ENCODE data around the gene ZNF865. TPM values are rescaled to one million over a fixed set of nuclear protein-coding genes. Genes with fewer than 3 reads are reported as not detected.
A peak's percentile ranks its signal among the peaks of the same experiment; 100 is the strongest.

Gene ZNF865
- total RNA-seq, 1 experiment from 2014 or later: 13.2 TPM

- ChIA-PET POLR2A (no interaction called here), CTCF (no interaction called here)
- Mint-ChIP-seq H3K36me3 (ENCODE audit: insufficient read depth, unreplicated experiment) (peaks cover 65% of the 10 kb centered on the region), H3K27ac (ENCODE audit: unreplicated experiment) (peak overlapping the region; percentile 62), H3K27me3 (ENCODE audit: insufficient read depth, unreplicated experiment) (no peaks in the 10 kb centered on the region), H3K9me3 (ENCODE audit: unreplicated experiment) (no peaks in the 10 kb centered on the region), H3K4me3 (ENCODE audit: unreplicated experiment) (no peak overlapping the region), H3K4me1 (ENCODE audit: low read depth, unreplicated experiment) (peaks cover 28% of the 10 kb centered on the region)
- H3K4me3 ChIP-seq (ENCODE audit: low read depth, low read length): no peak overlapping the region
- no peak for DNase-seq
- no TSS peak for BruUV-seq (replicated peaks)
- peaks cover 6% of the 10 kb centered on the region; the same call in 1 of the 2 replicates for H3K4me1 ChIP-seq
- H3K9me3 ChIP-seq: no peaks in the 10 kb centered on the region
- peaks cover 15% of the 10 kb centered on the region for H3K36me3 ChIP-seq (ENCODE audit: control insufficient read depth, insufficient read depth, low read length)
- no peak for TF ChIP-seq CTCF (IDR thresholded peaks at IDR 0.05; ENCODE audit: insufficient read depth in 1 of 2, low read depth in 1 of 2, low read length in 1 of 2, severe bottlenecking in 1 of 2, unreplicated experiment in 1 of 2)
- H3K27me3 ChIP-seq (replicated peaks; ENCODE audit: control insufficient read depth, insufficient read depth, low read length): no peaks in the 10 kb centered on the region
- intact Hi-C loops (cut with micrococcal nuclease; ENCODE audit: unreplicated experiment): no loop called here
Measured at GRCh38 chr19:55660404-55660803, 55.0 kb downstream of the ZNF865 start.

- no peak overlapping the region for H3K4me3 Mint-ChIP-seq (ENCODE audit: unreplicated experiment)
- Histone ChIP-seq H3K36me3 (ENCODE audit: control insufficient read depth, insufficient read depth, low read length) (peaks cover 17% of the 10 kb centered on the region), H3K9me3 (no peaks in the 10 kb centered on the region), H3K4me1 (peaks cover 9% of the 10 kb centered on the region; the same call in 1 of the 2 replicates), H3K27me3 (replicated peaks; ENCODE audit: control insufficient read depth, insufficient read depth, low read length) (no peaks in the 10 kb centered on the region), H3K4me3 (ENCODE audit: low read depth, low read length) (no peak overlapping the region)
- no peaks in the 10 kb centered on the region for H3K27me3 Mint-ChIP-seq (ENCODE audit: insufficient read depth, unreplicated experiment)
- CTCF ChIA-PET: no interaction called here
- intact Hi-C loops (cut with micrococcal nuclease; ENCODE audit: unreplicated experiment): no loop called here
- BruUV-seq (replicated peaks): no TSS peak
- no peak for TF ChIP-seq CTCF (IDR thresholded peaks at IDR 0.05; ENCODE audit: insufficient read depth in 1 of 2, low read depth in 1 of 2, low read length in 1 of 2, severe bottlenecking in 1 of 2, unreplicated experiment in 1 of 2)
- H3K9me3 Mint-ChIP-seq (ENCODE audit: unreplicated experiment): no peaks in the 10 kb centered on the region
- DNase-seq: no peak
- H3K27ac Mint-ChIP-seq (ENCODE audit: unreplicated experiment): no peak overlapping the region
- POLR2A ChIA-PET: no interaction called here
- peaks cover 65% of the 10 kb centered on the region for H3K36me3 Mint-ChIP-seq (ENCODE audit: insufficient read depth, unreplicated experiment)
- peaks cover 25% of the 10 kb centered on the region for H3K4me1 Mint-ChIP-seq (ENCODE audit: low read depth, unreplicated experiment)
Measured at GRCh38 chr19:55660991-55661390, 55.5 kb downstream of the ZNF865 start.

GRCh38 chr19:55661826-55662225, 56.4 kb downstream of the ZNF865 start:
- Histone ChIP-seq H3K9me3 (no peaks in the 10 kb centered on the region), H3K4me3 (ENCODE audit: low read depth, low read length) (no peak overlapping the region), H3K4me1 (peaks cover 13% of the 10 kb centered on the region), H3K36me3 (ENCODE audit: control insufficient read depth, insufficient read depth, low read length) (peaks cover 22% of the 10 kb centered on the region), H3K27me3 (replicated peaks; ENCODE audit: control insufficient read depth, insufficient read depth, low read length) (no peaks in the 10 kb centered on the region)
- intact Hi-C loops (cut with micrococcal nuclease; ENCODE audit: unreplicated experiment): no loop called here
- Mint-ChIP-seq H3K4me1 (ENCODE audit: low read depth, unreplicated experiment) (peaks cover 20% of the 10 kb centered on the region), H3K27me3 (ENCODE audit: insufficient read depth, unreplicated experiment) (no peaks in the 10 kb centered on the region), H3K9me3 (ENCODE audit: unreplicated experiment) (no peaks in the 10 kb centered on the region), H3K27ac (ENCODE audit: unreplicated experiment) (no peak overlapping the region), H3K36me3 (ENCODE audit: insufficient read depth, unreplicated experiment) (peaks cover 71% of the 10 kb centered on the region), H3K4me3 (ENCODE audit: unreplicated experiment) (no peak overlapping the region)
- ChIA-PET CTCF (no interaction called here), POLR2A (no interaction called here)
- no peak for DNase-seq
- TF ChIP-seq CTCF (IDR thresholded peaks at IDR 0.05; ENCODE audit: insufficient read depth in 1 of 2, low read depth in 1 of 2, low read length in 1 of 2, severe bottlenecking in 1 of 2, unreplicated experiment in 1 of 2): no peak
- BruUV-seq (replicated peaks): no TSS peak
